HepG2 (cell line): ENCODE measurements around the gene CDHR5. TPM values are rescaled to one million over a fixed set of nuclear protein-coding genes. Genes with fewer than 3 reads are reported as not detected.
A peak's percentile ranks its signal among the peaks of the same experiment; 100 is the strongest.

Source experiments
- AKAP8 ChIP-seq: sonication (generic); formaldehyde crosslinking; IDR thresholded peaks from 2 replicates; pipeline ENCODE4 v1.5.1; 2020; ENCODE audit warnings: mild to moderate bottlenecking, missing genetic modification reagents
- ESRRA ChIP-seq: sonication (generic); formaldehyde crosslinking; IDR thresholded peaks from 2 replicates; pipeline ENCODE4 v1.5.1; 2020; ENCODE audit warnings: mild to moderate bottlenecking, low read depth, missing genetic modification reagents
- LCORL ChIP-seq, 2 experiments: fragments of 450-650 bp in 1 of 2; sonication (generic) in 1 of 2; formaldehyde crosslinking in 1 of 2; IDR thresholded peaks; 2 replicates each; pipeline versions ENCODE4 v1.5.0 to v1.6.1; 2017 to 2020; ENCODE audit warnings: antibody characterized with exemption in 1 of 2, missing genetic modification reagents in 1 of 2
- PRPF4 ChIP-seq: fragments of 200-400 bp; formaldehyde crosslinking; IDR thresholded peaks from 2 replicates; pipeline ENCODE4 v1.6.1; 2016; ENCODE audit warnings: low read length, low read depth; ENCODE audit not compliant: poor library complexity, severe bottlenecking
- RAD21 ChIP-seq: fragments of 450-650 bp; formaldehyde crosslinking; IDR thresholded peaks from 2 replicates; pipeline ENCODE4 v1.5.0; 2020; ENCODE audit warnings: mild to moderate bottlenecking
- SMC3 ChIP-seq: IDR thresholded peaks from 2 replicates; pipeline ENCODE4 v1.6.1; 2011; ENCODE audit warnings: low read length, improper control_type of control experiment
- SOX13 ChIP-seq, 3 experiments: fragments of 450-650 bp in 1 of 3; sonication (generic) in 1 of 3; formaldehyde crosslinking in 1 of 3; IDR thresholded peaks in 2 of 3; conservative IDR thresholded peaks in 1 of 3; 2 replicates each; pipeline versions ENCODE4 v1.5.0 to v1.6.1; 2016 to 2020; ENCODE audit warnings: antibody characterized with exemption in 1 of 3, mild to moderate bottlenecking in 1 of 3, missing compliant biosample characterization in 1 of 3, missing genetic modification reagents in 1 of 3, moderate library complexity in 1 of 3
- SP1 ChIP-seq, 2 experiments: fragments of 450-650 bp in 1 of 2; sonication (generic) in 1 of 2; formaldehyde crosslinking in 1 of 2; IDR thresholded peaks; 2 replicates each; pipeline versions ENCODE4 v1.4.0 to v1.6.1; 2016 to 2020; ENCODE audit warnings: missing genetic modification reagents in 1 of 2
- ZBTB8A ChIP-seq: sonication (generic); formaldehyde crosslinking; IDR thresholded peaks from 2 replicates; pipeline ENCODE4 v1.4.0; 2020; ENCODE audit warnings: mild to moderate bottlenecking, low read depth, missing genetic modification reagents, borderline replicate concordance
- polyA plus RNA-seq, 8 experiments: library from polyadenylated mRNA; depleted of rRNA in 3 of 8; stranded (reverse) in 7 of 8; unstranded in 1 of 8; fragments of >200 nt; fragmentation: Illumina TruSeq in 4 of 8; extraction: Trizol in 4 of 8; gene quantifications; 2 replicates each; pipeline versions ENCODE4 v1.2.1 to v1.2.3, GENCODE V29; 2011 to 2016; ENCODE audit warnings: low read depth in 4 of 8, missing spikeins in 1 of 8, mixed read lengths in 1 of 8; ENCODE audit not compliant: insufficient read depth in 1 of 8
- total RNA-seq, 5 experiments: library from RNA; depleted of rRNA; stranded (reverse); fragments of >200 nt; fragmentation: Illumina TruSeq; extraction: Trizol; gene quantifications; 2 replicates each; pipeline ENCODE4 v1.2.3, GENCODE V29; 2016; ENCODE audit warnings: low read depth in 1 of 5
- TF ChIP-seq, protein P1 (sequence below): sonication (generic); formaldehyde crosslinking; IDR thresholded peaks from 2 replicates; pipeline ENCODE4 v1.5.0; 2020; ENCODE audit warnings: mild to moderate bottlenecking, missing genetic modification reagents, moderate library complexity
- TF ChIP-seq, protein P2 (sequence below): sonication (generic); formaldehyde crosslinking; IDR thresholded peaks from 2 replicates; pipeline ENCODE4 v1.8.1; 2023; ENCODE audit warnings: missing genetic modification reagents, inconsistent platforms, borderline replicate concordance

The CDHR5 gene
- total and polyA plus RNA-seq, 2 of the 13 experiments (the other 11 are each of a cell fraction or from before 2014, with no cell fraction given), result 0.46 to 0.71 TPM

DNA sequence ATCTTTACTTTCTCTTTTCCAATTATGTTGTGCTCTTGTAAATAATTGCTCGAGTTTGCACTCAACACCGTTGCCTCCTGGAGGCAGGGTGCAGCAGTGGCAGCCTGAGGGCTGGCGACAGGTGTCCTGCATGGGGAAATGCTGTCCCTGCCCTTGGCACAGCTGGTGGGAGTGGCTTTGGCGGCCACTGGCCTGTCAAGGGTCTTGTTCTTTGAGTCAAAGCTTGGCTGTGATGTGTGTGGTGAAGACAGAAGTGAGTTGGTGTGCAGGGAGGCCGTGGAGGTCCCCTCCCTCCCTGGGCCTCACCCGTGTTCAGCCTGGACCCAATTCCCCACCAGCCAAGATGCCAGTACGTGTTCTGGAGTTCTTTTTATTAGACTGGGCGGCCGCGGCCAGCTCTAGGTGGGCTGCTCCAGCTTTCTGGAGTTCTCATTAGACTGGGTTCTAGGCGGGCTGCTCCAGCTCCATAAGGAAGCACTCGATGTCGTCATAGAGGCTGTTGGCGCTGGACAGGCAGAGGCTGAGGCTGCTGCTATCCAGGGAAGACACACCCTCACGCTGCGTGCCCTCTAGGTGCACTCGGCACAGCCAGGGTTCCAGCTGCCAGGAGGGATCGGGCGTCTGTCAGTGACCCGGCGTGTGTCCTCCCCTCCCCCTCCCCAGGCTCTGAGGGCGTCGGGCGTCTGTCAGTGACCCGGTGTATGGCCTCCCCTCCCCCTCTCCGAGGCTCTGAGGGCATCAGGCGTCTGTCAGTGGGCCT is 12.4 kb downstream of the CDHR5 start (continued):
- TF ChIP-seq, protein P1, sequence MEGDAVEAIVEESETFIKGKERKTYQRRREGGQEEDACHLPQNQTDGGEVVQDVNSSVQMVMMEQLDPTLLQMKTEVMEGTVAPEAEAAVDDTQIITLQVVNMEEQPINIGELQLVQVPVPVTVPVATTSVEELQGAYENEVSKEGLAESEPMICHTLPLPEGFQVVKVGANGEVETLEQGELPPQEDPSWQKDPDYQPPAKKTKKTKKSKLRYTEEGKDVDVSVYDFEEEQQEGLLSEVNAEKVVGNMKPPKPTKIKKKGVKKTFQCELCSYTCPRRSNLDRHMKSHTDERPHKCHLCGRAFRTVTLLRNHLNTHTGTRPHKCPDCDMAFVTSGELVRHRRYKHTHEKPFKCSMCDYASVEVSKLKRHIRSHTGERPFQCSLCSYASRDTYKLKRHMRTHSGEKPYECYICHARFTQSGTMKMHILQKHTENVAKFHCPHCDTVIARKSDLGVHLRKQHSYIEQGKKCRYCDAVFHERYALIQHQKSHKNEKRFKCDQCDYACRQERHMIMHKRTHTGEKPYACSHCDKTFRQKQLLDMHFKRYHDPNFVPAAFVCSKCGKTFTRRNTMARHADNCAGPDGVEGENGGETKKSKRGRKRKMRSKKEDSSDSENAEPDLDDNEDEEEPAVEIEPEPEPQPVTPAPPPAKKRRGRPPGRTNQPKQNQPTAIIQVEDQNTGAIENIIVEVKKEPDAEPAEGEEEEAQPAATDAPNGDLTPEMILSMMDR (CRISPR knock-in tag), result peak; percentile 45
- TF ChIP-seq AKAP8 (CRISPR knock-in tag), result 0 out of 2 replicates have a peak, but pooled peaks have one; percentile 54
- TF ChIP-seq RAD21 (CRISPR knock-in tag), result peak; percentile 39; the same call in 1 of the 2 replicates
- no peak for TF ChIP-seq SOX13 (IDR thresholded peaks at IDR 0.05)
- TF ChIP-seq SOX13 (CRISPR knock-in tag; conservative IDR thresholded peaks at IDR 0.05 in 1 of 2, IDR thresholded peaks at IDR 0.05 in 1 of 2), result no peak
- TF ChIP-seq SMC3, result peak; percentile 14; the same call in 1 of the 2 replicates
- TF ChIP-seq ZBTB8A (CRISPR knock-in tag), result no peak
- TF ChIP-seq SP1 (IDR thresholded peaks at IDR 0.05), result no peak
- TF ChIP-seq SP1 (CRISPR knock-in tag; IDR thresholded peaks at IDR 0.05), result no peak
- TF ChIP-seq, protein P2, sequence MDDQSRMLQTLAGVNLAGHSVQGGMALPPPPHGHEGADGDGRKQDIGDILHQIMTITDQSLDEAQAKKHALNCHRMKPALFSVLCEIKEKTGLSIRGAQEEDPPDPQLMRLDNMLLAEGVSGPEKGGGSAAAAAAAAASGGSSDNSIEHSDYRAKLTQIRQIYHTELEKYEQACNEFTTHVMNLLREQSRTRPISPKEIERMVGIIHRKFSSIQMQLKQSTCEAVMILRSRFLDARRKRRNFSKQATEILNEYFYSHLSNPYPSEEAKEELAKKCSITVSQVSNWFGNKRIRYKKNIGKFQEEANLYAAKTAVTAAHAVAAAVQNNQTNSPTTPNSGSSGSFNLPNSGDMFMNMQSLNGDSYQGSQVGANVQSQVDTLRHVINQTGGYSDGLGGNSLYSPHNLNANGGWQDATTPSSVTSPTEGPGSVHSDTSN (CRISPR knock-in tag), result no peak
- no peak for TF ChIP-seq LCORL (IDR thresholded peaks at IDR 0.05)
- TF ChIP-seq LCORL (CRISPR knock-in tag; IDR thresholded peaks at IDR 0.05), result no peak
- TF ChIP-seq PRPF4, result peak; percentile 46
- no peak for TF ChIP-seq ESRRA (CRISPR knock-in tag)
